SIG-M5 treated with dmso at 0.1 percent for 504 hours (cell line): ENCODE data around the gene MYT1.
"Not testable (repeated sequence)": the region's sequence is repeated elsewhere in the genome, so short reads cannot be mapped to it uniquely, and the experiment has no call there.

Experiments used
- DNase-seq: peaks from one replicate; lab custom pipeline; 2025; ENCODE audit not compliant: unreplicated experiment; lab: John Stamatoyannopoulos, UW

The MYT1 gene

DNA sequence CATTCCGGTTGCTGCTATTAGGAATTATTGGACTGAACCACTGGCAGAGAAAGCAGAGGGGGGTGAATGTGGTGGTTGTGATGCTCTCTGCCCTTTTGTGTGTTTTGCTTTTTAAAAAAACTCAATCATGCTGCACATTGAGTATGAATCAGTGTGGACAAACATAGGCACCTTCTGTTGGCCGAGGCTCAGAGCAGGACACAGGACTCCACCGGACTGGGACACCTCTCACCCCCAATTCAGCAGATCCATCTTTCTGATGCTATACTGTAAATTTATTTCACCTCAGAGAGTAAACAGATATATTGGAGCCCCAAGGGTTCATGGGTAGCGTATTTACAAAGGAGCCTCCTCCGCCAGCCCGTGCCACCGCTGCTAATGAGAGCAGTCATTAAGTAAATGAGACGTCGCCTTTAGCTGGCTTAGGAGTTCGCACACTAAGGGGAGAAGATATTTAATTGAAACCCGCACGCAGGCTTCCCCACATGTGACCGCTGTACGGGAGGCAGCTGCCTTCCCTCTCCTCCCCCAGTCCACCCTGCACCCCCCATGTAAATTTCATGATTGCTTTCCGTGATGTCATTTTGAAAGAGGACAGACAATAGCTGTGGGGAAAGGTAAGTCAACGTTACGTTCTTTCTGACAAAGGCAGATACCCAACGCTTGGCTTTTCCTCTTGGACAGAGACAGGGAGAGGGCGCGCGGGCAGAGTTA is at the start of gene MYT1:
Gene MYT1, plus strand, starts transcription at position 330 of the 714 bp plus-strand sequence. CDS start 34,410 bp downstream, outside the sequence.
- no peak for DNase-seq

GRCh38 chr20:64115171-64115911 is 48.9 kb upstream of the MYT1 start:
- DNase-seq, result no peak

- DNase-seq, result no peak
These were observed 48.2 kb upstream of the MYT1 start for GRCh38 chr20:64116016-64116415.

- no peak for DNase-seq
These were observed 47.5 kb upstream of the MYT1 start for GRCh38 chr20:64116541-64117431.

DNA sequence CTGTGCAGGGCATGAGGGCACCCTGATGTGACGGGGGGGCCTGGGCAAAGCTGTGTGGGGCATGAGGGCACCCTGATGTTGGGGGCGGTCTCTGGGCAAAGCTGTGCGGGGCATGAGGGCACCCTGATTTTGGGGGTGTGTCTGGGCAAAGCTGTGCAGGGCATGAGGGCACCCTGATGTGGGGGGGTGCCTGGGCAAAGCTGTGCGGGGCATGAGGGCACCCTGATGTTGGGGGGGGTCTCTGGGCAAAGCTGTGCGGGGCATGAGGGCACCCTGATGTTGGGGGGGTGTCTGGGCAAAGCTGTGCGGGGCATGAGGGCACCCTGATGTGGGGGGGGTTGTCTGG is 46.8 kb upstream of the MYT1 start:
- not testable (repeated sequence) for DNase-seq

DNA sequence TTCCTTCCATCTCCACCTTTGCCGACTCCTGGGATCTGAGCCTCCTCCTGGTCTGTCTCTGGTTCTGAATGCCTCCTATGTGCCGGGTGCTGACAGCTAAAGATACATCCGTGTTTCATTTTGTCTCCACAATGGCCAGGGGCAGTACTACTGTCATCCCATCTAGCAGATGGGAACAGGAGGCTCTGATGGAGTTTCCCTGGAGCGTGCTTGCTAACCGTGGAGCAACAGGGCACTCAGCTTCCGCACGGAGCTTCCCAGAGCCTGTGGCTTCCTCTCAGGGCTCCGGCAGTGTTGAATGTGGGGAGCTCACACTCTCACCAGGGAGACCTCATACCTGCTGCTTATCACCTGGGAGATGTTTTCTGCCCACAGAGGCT is 45.0 kb upstream of the MYT1 start:
- DNase-seq, result no peak

DNA sequence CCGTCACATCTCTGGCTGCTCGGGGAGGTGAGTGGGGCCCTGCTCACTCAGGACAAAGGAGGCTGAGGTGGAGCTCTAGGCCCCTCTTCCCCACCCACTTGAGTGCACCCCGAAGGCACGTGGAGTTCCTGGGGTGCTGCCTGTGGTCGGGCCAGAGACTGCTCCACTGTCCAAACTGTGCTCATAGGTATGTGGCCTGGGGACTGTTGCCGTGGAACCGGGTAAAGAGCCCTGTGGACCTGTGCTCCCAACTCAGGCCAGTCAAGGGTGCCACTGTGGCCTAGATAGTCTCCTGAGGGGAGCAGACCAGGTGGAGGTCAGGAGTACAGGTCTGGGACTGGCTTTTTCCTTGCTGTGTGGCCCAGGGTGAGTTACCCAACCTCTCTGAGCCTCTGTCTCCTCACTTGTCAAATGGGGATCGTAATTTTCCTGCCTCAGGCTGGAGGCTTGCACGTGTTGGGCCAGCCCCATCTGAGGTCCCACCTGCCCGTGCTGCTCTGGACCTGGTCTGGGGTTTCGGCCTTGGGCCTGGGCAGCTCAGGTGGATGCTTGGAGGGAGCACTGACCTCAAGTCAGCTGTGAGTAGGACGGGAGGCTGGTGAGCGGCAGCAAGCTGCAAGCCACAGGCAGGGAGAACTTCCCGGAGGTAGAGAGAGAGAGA is 44.4 kb upstream of the MYT1 start:
- no peak for DNase-seq

DNA sequence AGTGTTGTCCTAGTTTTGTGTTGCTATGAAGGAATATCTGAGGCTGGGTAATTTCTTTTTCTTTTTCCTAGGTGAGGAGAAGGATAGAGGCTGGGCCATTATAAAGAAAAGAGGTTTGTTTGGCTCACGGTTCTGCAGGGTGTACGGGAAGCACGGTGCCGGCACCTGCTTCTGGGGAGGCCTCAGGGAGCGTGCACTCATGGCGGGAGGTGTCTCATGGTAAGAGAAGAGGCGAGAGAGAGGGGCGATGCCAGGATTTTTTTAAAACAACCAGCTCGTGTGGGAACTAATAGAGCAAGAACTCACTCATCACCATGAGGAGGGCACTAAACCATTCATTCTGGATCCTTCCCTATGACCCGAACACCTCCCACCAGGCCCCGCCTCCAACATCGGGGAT is 42.7 kb upstream of the MYT1 start:
- DNase-seq, result no peak

DNA sequence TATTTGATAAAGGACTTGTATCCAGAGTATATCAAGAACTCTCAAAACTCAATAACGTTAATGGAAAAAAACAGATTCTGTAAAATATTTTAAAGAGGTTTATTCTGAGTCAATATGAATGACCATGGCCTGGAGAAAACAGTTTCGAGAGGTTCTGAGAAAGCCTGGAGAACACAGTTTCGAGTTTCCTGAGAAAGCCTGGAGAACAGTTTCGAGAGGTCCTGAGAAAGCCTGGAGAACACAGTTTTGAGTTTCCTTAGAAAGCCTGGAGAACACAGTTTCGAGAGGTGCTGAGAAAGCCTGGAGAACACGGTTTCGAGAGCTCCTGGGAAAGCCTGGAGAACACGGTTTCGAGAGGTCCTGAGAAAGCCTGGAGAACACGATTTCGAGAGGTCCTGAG is 41.3 kb upstream of the MYT1 start:
- not testable (repeated sequence) for DNase-seq

DNA sequence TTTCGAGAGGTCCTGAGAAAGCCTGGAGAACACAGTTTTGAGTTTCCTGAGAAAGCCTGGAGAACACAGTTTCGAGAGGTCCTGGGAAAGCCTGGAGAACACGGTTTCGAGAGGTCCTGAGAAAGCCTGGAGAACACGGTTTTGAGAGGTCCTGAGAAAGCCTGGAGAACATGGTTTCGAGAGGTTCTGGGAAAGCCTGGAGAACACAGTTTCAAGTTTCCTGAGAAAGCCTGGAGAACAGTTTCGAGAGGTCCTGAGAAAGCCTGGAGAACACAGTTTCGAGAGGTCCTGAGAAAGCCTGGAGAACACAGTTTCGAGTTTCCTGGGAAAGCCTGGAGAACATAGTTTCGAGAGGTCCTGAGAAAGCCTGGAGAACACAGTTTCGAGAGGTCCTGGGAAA is 40.7 kb upstream of the MYT1 start:
- DNase-seq, result not testable (repeated sequence)

GRCh38 chr20:64129146-64129782 is 35.0 kb upstream of the MYT1 start:
- no peak for DNase-seq

DNA sequence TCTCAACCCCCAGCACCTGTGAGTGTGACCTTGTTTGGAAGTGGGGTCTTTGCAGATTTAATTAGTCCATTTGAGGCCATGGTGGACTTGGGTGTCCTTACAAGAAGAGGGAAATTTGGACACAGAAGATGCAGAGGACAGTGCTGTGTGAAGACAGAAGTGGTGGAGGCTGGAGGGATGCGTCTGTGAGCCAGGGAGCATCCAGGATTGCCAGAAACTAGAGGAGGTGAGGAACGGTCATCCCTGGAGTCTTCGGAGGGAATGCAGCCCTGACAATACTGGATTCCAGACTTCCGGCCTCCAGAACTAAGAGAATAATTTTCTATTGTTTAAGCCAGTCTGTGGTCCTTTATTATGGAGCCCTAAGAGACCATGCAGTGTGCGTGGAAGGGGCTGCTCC is 34.0 kb upstream of the MYT1 start:
- DNase-seq, result no peak

DNA sequence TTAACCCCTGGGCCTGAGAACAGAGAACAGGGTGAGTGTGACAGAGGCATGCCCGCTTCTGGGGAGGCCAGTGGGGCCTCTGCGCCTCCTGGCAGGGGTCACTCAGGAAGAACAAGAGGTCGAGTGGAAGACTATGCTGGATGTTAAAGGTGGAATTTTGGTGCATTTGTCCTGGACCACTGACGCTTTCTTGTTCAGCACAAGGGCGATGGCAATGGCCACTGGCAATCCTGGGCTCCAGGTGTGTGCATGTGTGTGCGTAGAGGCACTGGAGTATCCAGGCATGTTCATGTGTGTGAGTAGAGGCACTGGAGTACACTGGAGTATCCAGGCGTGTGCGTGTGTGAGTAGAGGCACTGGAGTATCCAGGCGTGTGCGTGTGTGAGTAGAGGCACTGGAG is 33.4 kb upstream of the MYT1 start:
- DNase-seq, result no peak

DNA sequence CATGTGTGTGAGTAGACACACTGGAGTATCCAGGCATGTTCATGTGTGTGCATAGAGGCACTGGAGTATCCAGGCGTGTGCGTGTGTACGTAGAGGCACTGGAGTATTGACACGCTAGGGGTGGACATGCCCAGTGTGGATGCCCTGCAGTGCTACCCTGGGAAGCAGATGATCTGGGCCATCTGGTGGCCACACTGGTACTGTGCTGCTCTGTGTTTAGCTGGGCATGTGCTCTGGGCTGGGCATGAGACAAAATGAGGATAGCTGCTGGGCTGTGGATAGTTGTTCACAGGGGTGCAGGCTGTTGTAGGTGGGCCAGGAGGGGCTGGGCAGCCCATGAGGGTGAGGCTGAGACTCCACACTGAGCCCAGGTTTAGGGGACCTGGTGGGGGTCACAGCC is 32.8 kb upstream of the MYT1 start:
- DNase-seq, result peak; percentile 59

- no peak for DNase-seq
These were observed 30.3 kb upstream of the MYT1 start for GRCh38 chr20:64133951-64134407.

- DNase-seq, result not testable (repeated sequence)
These were observed 29.5 kb upstream of the MYT1 start for GRCh38 chr20:64134744-64135143.

DNA sequence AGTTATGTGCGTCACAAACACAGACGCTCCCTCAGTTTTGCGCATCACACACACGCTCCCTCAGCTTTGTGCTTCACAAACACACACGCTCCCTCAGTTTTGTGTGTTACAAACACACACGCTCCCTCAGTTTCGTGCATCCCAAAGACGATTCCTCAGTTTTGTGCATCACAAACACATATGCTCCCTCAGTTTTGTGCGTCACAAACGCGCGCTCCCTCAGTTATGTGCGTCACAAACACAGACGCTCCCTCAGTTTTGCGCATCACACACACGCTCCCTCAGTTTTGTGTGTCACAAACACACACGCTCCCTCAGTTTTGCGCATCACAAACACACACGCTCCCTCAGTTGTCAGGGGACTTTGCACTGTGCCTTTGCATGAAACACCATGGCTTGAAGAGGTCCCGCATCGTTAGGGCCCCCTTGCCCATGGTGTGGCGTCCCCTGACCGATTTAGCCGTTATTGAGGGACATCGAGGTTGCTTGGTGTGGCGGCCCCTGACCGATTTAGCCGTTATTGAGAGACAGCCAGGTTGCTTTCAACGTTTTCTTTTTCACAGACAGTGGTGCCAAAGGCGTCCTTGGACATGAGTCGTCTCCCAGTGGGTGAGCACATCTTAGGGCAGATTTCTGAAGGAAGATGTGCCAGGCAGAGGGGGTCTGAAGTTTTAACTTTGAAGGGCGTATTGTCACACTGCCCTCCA is 28.1 kb upstream of the MYT1 start:
- no peak for DNase-seq

GRCh38 chr20:64137598-64138031 is 26.6 kb upstream of the MYT1 start:
- DNase-seq, result no peak

- no peak for DNase-seq
These were observed 25.9 kb upstream of the MYT1 start for GRCh38 chr20:64138276-64138815.
